Left cardiac atrium (tissue), 4 donors: ENCODE data around the gene ATF6. TPM values are rescaled to one million over a fixed set of nuclear protein-coding genes. Genes with fewer than 3 reads are reported as not detected.
"Not testable (repeated sequence)": the region's sequence is repeated elsewhere in the genome, so short reads cannot be mapped to it uniquely, and the experiment has no call there.

Experiments used
- ATAC-seq, 2 donors: fragments of 200-7000 bp; cut with Tn5 transposase; one replicate each; pipeline ENCODE4 v1.9.1; 2020; ENCODE audit warnings: mild to moderate bottlenecking in 2 of 2, moderate library complexity in 2 of 2
- DNase-seq: peaks from one replicate; pipeline ENCODE4 v3.0.0-alpha.2; 2020
- intact Hi-C, 2 donors: fragments of 100-400 bp; cut with DNase I; formaldehyde crosslinking; loops; one replicate each; pipeline versions ENCODE4 v1.14.1 to v1.15.1; 2022 to 2023
- total RNA-seq, 2 donors: library from RNA; stranded (reverse); fragmentation: NEBNext Ultra II Directional; extraction: Animal tissue kit (Norgen Biotek cat#: 25700); gene quantifications; one replicate each; pipeline ENCODE4 v1.2.1, GENCODE V29; 2021
- donor health status: DM: no; HTN: yes; CAD: no.
- donor health status: DM: no; HTN: yes; CAD: no; lungs with severe emphysema.
- donor health status: DM: yes; HTN: yes; CAD: no.
- donor health status: Dilated cardiomyopathy.

ATF6 gene
- total RNA-seq, 2 donors from 2014 or later = 14.4 to 20.3 TPM

DNA sequence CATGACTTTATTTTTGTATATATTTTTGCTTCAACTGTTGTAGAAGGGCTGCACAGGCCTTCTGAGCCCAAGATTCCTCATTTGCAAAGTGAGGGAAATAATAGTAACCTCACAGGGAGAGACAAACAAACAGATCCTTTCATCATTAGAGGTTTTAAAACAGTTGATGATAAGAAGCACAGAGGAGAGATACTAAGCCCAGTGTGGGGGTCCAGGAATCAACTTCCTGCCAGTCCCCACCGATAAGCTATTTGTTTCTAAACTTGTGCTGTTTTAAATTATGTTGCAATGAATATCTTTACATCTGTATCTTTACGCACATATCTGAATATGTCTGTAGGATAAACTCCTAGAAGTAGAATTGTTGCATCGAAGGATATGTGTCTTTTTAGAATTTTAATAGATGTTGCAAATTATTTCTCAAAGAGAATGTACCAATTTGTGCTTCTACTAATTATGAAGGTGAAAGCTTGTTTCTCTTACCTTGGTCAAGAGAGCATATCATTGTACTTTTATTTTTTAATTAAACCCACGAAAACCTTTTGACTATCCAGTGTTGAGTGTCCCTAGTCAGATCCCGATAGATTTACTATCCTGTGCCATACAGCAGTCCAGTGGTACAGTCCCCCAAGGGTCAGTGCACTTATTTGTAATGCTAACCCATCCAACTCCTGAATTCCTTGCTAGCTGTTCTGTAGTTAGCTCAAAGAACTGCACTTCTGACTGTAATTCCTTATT lies 34.0 kb upstream of the ATF6 start:
- intact Hi-C loops = no loop called here
- ATAC-seq (no peak), DNase-seq (no peak)

GRCh38 chr1:161733526-161733925 lies 32.6 kb upstream of the ATF6 start:
- DNase-seq (no peak), ATAC-seq (peak; percentile 44 to 67)
- intact Hi-C loops = no loop called here

GRCh38 chr1:161735837-161736236 lies 30.3 kb upstream of the ATF6 start:
- DNase-seq (no peak), ATAC-seq (no peak)
- intact Hi-C loops = no loop called here

- intact Hi-C loops = no loop called here
Measured at GRCh38 chr1:161736335-161736969, 29.7 kb upstream of the ATF6 start.

GRCh38 chr1:161737625-161738024 lies 28.5 kb upstream of the ATF6 start:
- no peak for DNase-seq
- no peak for ATAC-seq
- intact Hi-C loops = no loop called here

More at GRCh38 chr1:161736335-161736969, 29.7 kb upstream of the ATF6 start:
- DNase-seq (no peak), ATAC-seq (no peak)

DNA sequence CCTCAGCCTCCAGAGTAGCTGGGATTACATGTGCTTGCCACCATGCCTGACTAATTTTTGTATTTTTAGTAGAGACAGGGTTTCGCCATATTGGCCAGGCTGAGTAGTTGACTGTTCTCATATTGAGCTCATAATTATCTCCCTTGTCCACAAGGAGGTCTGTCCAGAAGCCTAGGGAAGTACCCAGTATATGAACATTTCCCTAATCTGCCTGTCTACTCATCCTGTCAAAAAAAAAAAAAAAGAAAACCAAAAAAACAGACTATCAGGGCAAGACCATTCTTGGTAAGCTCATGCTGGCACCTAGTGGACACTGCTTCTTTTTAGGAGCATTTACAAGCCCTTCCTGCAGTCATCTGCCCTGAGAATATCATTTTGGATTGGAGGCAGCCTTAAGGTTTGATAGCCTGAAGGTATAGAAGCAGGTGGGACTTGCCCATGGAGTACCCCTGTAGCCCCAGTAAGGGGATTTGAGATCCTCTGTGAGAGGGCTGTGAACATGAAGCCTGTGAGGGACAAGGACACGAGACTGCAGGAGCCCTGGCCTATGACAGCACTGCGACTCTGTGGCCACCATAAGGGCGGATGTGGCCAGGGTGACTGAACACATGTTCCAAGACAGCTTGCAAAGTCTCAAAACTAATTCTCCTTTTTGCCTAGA lies 27.4 kb upstream of the ATF6 start:
- ATAC-seq = peak; percentile 82
- intact Hi-C loops = no loop called here
- DNase-seq = peak; percentile 47

DNA sequence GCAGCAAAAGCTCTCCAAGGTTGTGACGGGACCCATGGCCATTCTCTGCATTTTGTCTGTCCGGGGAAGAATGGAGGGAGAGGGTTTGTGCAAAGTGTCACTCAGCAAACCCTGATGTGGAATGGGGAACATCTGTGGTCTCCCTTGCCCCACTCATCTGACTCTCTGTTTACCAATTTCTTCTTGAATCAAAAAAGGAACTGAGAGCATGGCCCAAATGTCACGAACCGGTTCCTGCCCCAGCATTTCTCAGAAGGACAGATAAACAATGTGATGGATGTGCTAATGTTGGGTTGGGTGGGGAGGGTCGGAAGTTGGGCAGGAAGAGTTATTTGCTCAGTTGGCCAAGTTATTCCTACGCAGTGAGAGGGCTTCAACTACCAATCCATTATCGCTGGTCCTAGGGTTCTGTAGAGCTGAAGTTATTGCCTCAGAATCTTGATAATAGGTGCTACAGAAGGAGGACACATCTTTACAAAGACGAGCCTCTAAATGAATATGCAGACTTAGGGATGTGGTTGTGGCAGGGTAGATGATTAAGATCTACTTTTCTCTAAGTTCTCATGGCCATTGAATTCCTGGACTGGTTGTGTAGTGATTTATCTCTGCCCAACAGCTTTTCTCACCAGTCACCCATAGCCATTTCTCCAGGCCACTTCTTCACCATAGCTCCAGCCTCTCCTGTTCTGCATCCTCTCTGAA lies 26.1 kb upstream of the ATF6 start:
- intact Hi-C loops = loop anchor here in 1 of 2 donors (5.0 to 10.0 kb wide), 3 partner anchors 93 to 255 kb away; no protein-coding TSS in a partner anchor
- ATAC-seq (peak; percentile 38 to 39), DNase-seq (peak; percentile 23)

DNA sequence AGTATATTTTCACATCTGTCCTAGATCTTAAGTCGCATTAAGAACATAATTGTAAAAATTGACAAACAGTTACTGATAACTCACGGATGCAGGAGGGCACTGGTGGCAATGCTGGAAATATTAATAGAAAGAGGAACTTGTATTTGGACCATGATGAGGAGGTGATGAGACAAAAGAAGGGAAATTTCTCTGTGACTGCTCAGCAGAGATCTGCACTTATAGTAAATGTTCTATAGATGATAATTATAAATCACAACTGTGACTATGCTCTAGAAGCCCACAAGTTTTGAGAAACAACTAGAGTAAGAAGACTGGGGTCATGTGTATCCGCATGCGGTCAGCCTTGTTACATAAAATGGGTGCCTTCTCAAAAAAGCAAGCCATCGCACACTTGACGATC lies 25.2 kb upstream of the ATF6 start:
- intact Hi-C loops = loop anchor here in 1 of 2 donors (5.0 to 10.0 kb wide), 3 partner anchors 94 to 256 kb away; no protein-coding TSS in a partner anchor
- DNase-seq = no peak
- no peak for ATAC-seq

GRCh38 chr1:161743231-161743630 lies 22.9 kb upstream of the ATF6 start:
- no peak for ATAC-seq
- intact Hi-C loops = loop anchor here in 1 of 2 donors (5.0 to 10.0 kb wide), 3 partner anchors 96 to 258 kb away; no protein-coding TSS in a partner anchor
- DNase-seq = no peak

GRCh38 chr1:161747801-161748200 lies 18.3 kb upstream of the ATF6 start:
- DNase-seq (no peak), ATAC-seq (no peak)
- intact Hi-C loops = loop anchor here in 1 of 2 donors (10.0 kb wide), 2 partner anchors 183 to 263 kb away; no protein-coding TSS in a partner anchor

- intact Hi-C loops = loop anchor here in 1 of 2 donors (10.0 kb wide), 2 partner anchors 185 to 265 kb away; no protein-coding TSS in a partner anchor
- DNase-seq (peak; percentile 96), ATAC-seq (peak; percentile 99)
Measured at GRCh38 chr1:161749509-161750407, 16.4 kb upstream of the ATF6 start, which contains the start of gene DUSP12. Gene DUSP12 (plus strand): TSS chr1:161749786. CDS start chr1:161749802, 16 bp downstream.

DNA sequence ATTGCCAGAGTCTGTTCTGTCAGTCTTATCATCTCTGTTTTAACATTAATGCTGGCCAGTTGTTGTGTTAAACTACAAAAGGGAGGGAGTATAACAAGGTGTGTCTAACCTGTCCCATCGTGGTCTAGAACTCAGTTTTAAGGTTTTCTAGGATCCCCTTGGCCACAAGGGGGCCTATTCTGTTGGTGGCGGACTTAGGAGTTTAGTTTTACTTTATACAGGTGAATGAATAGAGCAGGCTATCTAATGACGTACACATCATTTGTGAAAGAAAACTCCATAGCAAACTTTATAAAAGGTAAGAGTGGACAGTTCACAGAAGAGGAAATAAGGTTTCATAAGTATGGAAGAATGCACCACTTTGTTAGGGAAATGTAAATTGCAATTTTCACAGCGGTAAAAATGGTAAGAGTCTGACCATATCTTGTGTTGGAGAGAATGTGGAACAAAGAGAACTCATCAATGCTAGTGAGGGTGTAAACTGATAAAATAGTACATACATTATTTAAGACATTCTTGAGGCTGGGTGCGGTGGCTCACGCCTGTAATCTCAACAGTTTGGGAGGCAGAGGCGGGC lies 2.5 kb upstream of the ATF6 start:
- ATAC-seq = no peak
- intact Hi-C loops = no loop called here

DNA sequence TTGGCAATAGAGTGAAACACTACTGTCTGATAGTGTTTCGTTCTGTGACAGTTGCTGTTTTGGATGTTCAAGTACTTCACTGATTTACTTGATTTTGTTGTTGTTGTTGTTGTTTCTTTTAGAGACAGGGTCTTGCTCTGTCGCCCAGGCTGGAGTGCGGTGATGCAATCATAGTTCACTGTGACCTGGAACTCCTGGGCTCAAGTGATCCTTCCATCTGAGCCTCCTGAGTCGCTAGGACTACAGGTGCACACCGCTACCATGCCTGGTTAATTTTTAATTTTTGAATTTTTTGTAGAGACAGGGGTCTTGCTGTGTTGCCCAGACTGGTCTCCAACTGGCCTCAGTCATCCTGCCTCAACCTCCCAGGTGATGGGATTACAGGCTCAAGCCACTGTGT lies 2.3 kb downstream of the ATF6 start:
- ATAC-seq = no peak
- intact Hi-C loops = no loop called here
- no peak for DNase-seq

More for the DNA sequence above, 2.5 kb upstream of the ATF6 start:
- no peak for DNase-seq

DNA sequence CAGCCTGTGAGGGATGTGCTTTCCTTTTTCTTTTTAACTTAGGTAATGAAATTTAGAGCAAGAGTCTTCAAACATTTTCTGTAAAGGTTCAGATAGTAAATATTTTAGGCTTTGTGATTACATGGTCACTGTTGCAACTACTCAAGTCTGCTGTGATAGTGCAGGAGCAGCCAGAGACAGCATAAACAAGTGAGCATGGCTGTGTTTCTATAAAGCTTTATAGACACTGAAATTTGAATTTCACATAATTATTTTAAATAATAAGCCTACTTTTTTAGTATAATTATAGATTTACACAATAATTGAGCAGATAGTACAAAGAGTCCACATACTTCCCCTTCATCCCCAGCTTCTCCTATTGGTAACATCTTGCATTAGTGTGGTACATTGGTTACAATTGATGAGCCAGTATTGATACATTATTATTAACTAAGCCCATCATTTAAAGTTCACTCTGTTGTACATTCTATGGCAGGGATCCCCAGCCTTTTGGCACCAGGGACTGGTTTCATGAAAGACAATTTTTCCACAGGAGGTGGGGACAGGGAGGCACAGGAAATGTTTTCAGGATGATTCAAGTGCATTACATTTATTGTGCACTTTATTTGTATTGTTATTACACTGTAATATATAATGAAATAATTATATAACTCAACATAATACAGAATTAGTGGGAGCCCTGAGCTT lies 3.0 kb downstream of the ATF6 start:
- DNase-seq = no peak
- intact Hi-C loops = no loop called here
- ATAC-seq = no peak

- ATAC-seq, intact Hi-C loops, DNase-seq: not testable (repeated sequence)
Measured at GRCh38 chr1:161769673-161770045, 3.5 kb downstream of the ATF6 start.

DNA sequence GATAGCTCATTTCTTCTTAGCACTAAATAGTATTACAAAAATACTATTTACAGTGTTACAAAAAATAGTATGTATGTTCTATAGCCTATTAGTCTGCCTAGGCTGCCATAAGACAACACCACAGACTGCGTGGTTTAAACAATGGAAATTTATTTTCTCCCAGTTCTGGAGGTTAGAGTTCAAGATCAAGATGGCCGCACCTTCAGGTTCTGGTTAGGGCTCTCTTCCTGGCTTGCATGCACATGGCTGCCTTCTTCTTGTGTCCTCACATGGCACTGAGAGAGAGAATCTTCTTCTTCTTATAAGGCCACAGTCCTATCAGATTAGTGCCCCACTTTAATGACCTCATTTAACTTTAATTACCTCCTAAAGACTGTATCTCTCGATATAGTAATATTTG lies 4.1 kb downstream of the ATF6 start:
- DNase-seq (no peak), ATAC-seq (no peak)
- intact Hi-C loops = no loop called here

DNA sequence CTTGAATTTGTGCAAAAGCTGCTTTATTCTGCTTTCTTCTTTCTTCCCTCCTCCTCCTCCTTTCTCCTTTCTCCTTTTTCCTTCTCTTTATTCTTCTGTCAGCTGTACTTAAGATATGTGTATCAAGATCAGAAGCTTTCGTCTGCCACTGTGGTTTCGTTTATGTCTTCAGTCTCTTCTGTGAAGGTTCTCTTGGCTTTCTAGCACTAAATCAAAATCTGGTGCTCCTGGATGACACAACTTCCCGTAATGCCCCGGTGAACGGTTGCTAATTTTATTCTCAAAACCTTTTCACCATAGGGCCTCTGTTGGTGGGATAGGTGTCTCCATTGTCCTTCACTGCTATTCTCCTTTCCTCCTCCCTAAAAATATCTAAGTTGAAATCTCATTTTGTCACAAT lies 5.0 kb downstream of the ATF6 start:
- intact Hi-C loops = no loop called here
- DNase-seq = no peak
- no peak for ATAC-seq
